Fibroblast of villous mesenchyme (primary cell): ENCODE results near the gene LRRC55. TPM values are rescaled to one million over a fixed set of nuclear protein-coding genes. Genes with fewer than 3 reads are reported as not detected.

Source experiments
- DNase-seq: peaks from one replicate; pipeline ENCODE4 v3.0.0-alpha.2; 2010; ENCODE audit warnings: low read depth
- H3K4me3 ChIP-seq: 2 replicates; pipeline ENCODE4 v1.5.1; 2011; ENCODE audit warnings: low read depth, mild to moderate bottlenecking, low read length
- CTCF ChIP-seq: IDR thresholded peaks from 2 replicates; pipeline ENCODE4 v1.5.1; 2012; ENCODE audit warnings: low read depth, mild to moderate bottlenecking, low read length; ENCODE audit not compliant: insufficient read depth
- total RNA-seq: library from RNA; depleted of rRNA; stranded (reverse); fragments of >200 nt; gene quantifications from 2 replicates; pipeline ENCODE4 v1.2.3, GENCODE V29; 2012

LRRC55 gene
- total RNA-seq, 1 donor: not detected

DNA sequence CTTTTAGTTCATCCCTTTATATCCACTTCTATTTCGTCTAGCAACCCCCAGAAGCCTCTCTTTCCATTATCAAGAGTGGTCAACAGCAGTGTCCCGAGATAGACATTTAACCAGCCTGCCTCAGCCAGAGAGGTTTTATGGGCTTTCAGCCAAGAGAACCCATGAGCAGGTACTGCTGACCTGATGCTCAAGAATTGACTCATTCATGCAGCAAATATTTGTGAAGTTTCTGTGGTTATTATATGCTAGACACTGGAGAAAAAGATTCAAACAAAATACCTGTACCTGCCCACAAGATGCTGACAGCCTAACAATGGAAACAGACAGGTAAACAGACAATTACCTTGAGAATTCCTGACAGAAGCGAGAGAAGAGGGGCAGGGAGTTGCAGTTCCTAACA lies 9.7 kb upstream of the LRRC55 start:
- no peak overlapping the region for H3K4me3 ChIP-seq
- no peak for TF ChIP-seq CTCF
- no peak for DNase-seq

- no peak for TF ChIP-seq CTCF
- H3K4me3 ChIP-seq: no peak overlapping the region
- DNase-seq: no peak
Measured at GRCh38 chr11:57174656-57175055, 7.1 kb upstream of the LRRC55 start.

- no peak for TF ChIP-seq CTCF
- no peak for DNase-seq
- no peak overlapping the region for H3K4me3 ChIP-seq
Measured at GRCh38 chr11:57175478-57175877, 6.3 kb upstream of the LRRC55 start.

DNA sequence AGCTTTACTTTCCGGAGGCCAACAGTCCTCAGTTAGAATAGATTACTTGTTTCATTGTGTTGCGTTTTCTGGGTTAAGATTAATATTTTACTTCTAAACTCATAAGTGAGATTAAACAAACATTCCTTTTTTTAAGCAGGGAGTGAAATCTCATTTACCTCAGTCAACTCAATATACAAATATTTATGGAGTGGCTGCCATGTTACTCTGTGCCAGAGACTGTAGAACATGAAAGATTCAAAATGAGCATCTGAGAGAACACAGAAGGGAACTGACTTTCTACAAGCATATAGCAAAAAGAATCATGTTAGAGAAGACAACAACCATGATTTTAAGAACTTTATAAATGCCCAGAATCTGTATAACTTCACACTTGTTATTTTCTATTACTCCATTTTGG lies 3.4 kb upstream of the LRRC55 start:
- no peak overlapping the region for H3K4me3 ChIP-seq
- no peak for TF ChIP-seq CTCF
- no peak for DNase-seq

DNA sequence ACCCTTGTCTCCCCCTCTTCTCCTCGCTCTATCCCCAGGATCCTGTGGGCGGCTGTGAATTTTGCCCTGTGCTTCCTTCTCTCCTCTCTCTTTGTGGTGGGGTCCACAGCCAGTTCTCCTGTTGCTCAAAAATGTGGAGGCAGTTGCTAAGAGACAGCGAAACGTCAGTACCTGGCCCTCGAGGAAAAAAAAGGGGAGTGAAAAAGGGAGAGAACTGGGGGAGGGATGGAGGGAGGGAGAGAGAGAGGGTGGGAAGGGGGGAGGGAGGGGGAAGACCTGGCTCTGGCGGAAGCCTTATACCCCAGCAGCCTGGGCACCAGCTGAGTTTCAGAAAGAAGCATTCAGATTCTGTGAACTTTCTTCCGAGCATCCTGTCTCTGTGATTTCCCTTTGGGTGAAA lies 2.1 kb upstream of the LRRC55 start:
- DNase-seq: no peak
- TF ChIP-seq CTCF: no peak
- no peak overlapping the region for H3K4me3 ChIP-seq

DNA sequence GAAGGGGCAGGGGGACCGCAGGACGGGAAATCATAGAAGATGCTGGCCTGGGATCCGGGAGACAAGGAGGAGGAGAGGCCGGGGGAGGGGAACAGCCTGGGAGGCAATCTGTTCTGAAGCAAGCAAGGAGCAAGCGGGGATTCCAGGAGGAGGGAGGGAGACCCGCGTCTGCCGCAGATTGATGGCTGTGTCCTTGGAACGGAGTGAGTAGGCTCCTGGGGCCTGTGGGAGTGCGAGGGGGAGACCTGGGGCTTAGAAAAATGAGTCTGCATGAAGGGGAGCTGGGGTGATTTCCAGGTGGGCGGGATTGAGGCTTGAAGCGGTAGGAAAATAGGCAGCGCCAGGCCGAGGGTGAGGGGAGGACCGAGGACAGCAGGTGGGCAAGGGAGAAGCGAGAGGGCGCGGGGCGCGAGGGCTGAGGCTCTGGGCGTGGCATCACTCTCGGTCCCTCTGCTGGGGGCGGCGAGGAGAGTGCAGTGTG lies 1.6 kb upstream of the LRRC55 start:
- no peak for DNase-seq
- no peak overlapping the region for H3K4me3 ChIP-seq
- TF ChIP-seq CTCF: no peak

GRCh38 chr11:57180964-57181363 lies 789 bp upstream of the LRRC55 start:
- H3K4me3 ChIP-seq: no peak overlapping the region
- TF ChIP-seq CTCF: no peak
- no peak for DNase-seq
